Kidney tubule cell (primary cell): ENCODE measurements around the gene HHLA2.
"Not testable (repeated sequence)": the region's sequence is repeated elsewhere in the genome, so short reads cannot be mapped to it uniquely, and the experiment has no call there.

Experiments used
- DNase-seq: peaks from one replicate; pipeline ENCODE4 v3.0.0-alpha.2; 2018; ENCODE audit warnings: low spot score

HHLA2 gene

GRCh38 chr3:108342837-108343486 is 46.6 kb downstream of the HHLA2 start:
- peak; percentile 50 for DNase-seq

GRCh38 chr3:108343491-108343890 is 47.1 kb downstream of the HHLA2 start:
- no peak for DNase-seq

- peak; percentile 79 for DNase-seq
These were observed 49.3 kb downstream of the HHLA2 start for GRCh38 chr3:108345492-108346205.

GRCh38 chr3:108346301-108347227 is 50.2 kb downstream of the HHLA2 start:
- peak; percentile 35 for DNase-seq

GRCh38 chr3:108352176-108352575 is 55.8 kb downstream of the HHLA2 start:
- no peak for DNase-seq

GRCh38 chr3:108354562-108354961 is 58.2 kb downstream of the HHLA2 start:
- DNase-seq = no peak

GRCh38 chr3:108357042-108357441 is 60.7 kb downstream of the HHLA2 start:
- no peak for DNase-seq

- DNase-seq = no peak
These were observed 62.7 kb downstream of the HHLA2 start for GRCh38 chr3:108359011-108359410.

GRCh38 chr3:108376026-108376425 is 79.7 kb downstream of the HHLA2 start:
- DNase-seq = no peak

GRCh38 chr3:108377384-108377783 is 81.0 kb downstream of the HHLA2 start:
- DNase-seq = no peak

GRCh38 chr3:108378153-108378951 is 82.0 kb downstream of the HHLA2 start:
- DNase-seq = peak; percentile 26

- DNase-seq = not testable (repeated sequence)
These were observed 82.6 kb downstream of the HHLA2 start for GRCh38 chr3:108378952-108379342.

- no peak for DNase-seq
These were observed 83.9 kb downstream of the HHLA2 start for GRCh38 chr3:108380128-108380795.

GRCh38 chr3:108381529-108382140 is 85.3 kb downstream of the HHLA2 start:
- no peak for DNase-seq

GRCh38 chr3:108383306-108383705 is 87.0 kb downstream of the HHLA2 start:
- DNase-seq = no peak

- no peak for DNase-seq
These were observed 90.7 kb downstream of the HHLA2 start for GRCh38 chr3:108387063-108387462.

- DNase-seq = no peak
These were observed 92.1 kb downstream of the HHLA2 start for GRCh38 chr3:108388136-108389132.

- DNase-seq = no peak
These were observed 93.0 kb downstream of the HHLA2 start for GRCh38 chr3:108389372-108389771.

GRCh38 chr3:108391917-108392593 is 95.7 kb downstream of the HHLA2 start:
- DNase-seq = no peak
